Bronchial epithelial cell (primary cell): ENCODE data around the gene SLC6A8. TPM values are rescaled to one million over a fixed set of nuclear protein-coding genes. Genes with fewer than 3 reads are reported as not detected.

ENCODE experiments used
- DNase-seq: peaks from one replicate; pipeline ENCODE4 v3.0.0-alpha.2; 2010; ENCODE audit warnings: low read depth
- FAIRE-seq: peaks from 2 replicates; lab custom pipeline; 2011; peaks lifted over from hg19 to GRCh38; lab: Jason Lieb, UNC
- H3K27me3 ChIP-seq: 2 replicates; pipeline ENCODE4 v1.5.1; 2011; ENCODE audit warnings: low read length; ENCODE audit not compliant: control insufficient read depth, insufficient read depth
- H3K36me3 ChIP-seq: 2 replicates; pipeline ENCODE4 v1.5.1; 2011; ENCODE audit warnings: low read length; ENCODE audit not compliant: control insufficient read depth, insufficient read depth
- H3K4me3 ChIP-seq: 2 replicates; pipeline ENCODE4 v1.5.1; 2011; ENCODE audit warnings: mild to moderate bottlenecking, low read depth, low read length, control low read depth
- CTCF ChIP-seq: IDR thresholded peaks from 2 replicates; pipeline ENCODE4 v1.5.1; 2011; ENCODE audit warnings: mild to moderate bottlenecking, moderate library complexity, low read length, control low read depth, inconsistent platforms; ENCODE audit not compliant: insufficient read depth, severe bottlenecking
- total RNA-seq: library from RNA; depleted of rRNA; stranded (reverse); fragments of >200 nt; gene quantifications from 2 replicates; pipeline ENCODE4 v1.2.1, GENCODE V29; 2014

The SLC6A8 gene
- total RNA-seq, 1 donor from 2014 or later, result 42.4 TPM

GRCh38 chrX:153686711-153687110 is 1.0 kb upstream of the SLC6A8 start:
- Histone ChIP-seq H3K4me3 (peak overlapping the region; percentile 16), H3K27me3 (no peaks in the 10 kb centered on the region), H3K36me3 (peaks cover 3% of the 10 kb centered on the region)
- TF ChIP-seq CTCF, result no peak
- DNase-seq (no peak), FAIRE-seq (no peak)

GRCh38 chrX:153688071-153688470 is 345 bp downstream of the SLC6A8 start:
- H3K4me3 ChIP-seq, result peak overlapping the region; percentile 1
- TF ChIP-seq CTCF, result no peak
- FAIRE-seq, result no peak

GRCh38 chrX:153688506-153688905 is 780 bp downstream of the SLC6A8 start:
- FAIRE-seq (no peak), DNase-seq (no peak)
- no peaks in the 10 kb centered on the region for H3K27me3 ChIP-seq
- H3K4me3 ChIP-seq, result peak overlapping the region; percentile 50
- peaks cover 6% of the 10 kb centered on the region for H3K36me3 ChIP-seq
- TF ChIP-seq CTCF, result no peak

More at GRCh38 chrX:153688071-153688470, 345 bp downstream of the SLC6A8 start:
- peaks cover 5% of the 10 kb centered on the region for H3K36me3 ChIP-seq
- DNase-seq, result no peak
- H3K27me3 ChIP-seq, result no peaks in the 10 kb centered on the region

- H3K4me3 ChIP-seq, result peak overlapping the region; percentile 50
- no peak for DNase-seq
- no peaks in the 10 kb centered on the region for H3K27me3 ChIP-seq
- TF ChIP-seq CTCF, result no peak
- peaks cover 7% of the 10 kb centered on the region for H3K36me3 ChIP-seq
- no peak for FAIRE-seq
Measured at GRCh38 chrX:153688911-153689590, 1.3 kb downstream of the SLC6A8 start.

- no peak for FAIRE-seq
- peak; percentile 46 for DNase-seq
- H3K36me3 ChIP-seq, result peaks cover 7% of the 10 kb centered on the region
- H3K4me3 ChIP-seq, result peak overlapping the region; percentile 50
- no peaks in the 10 kb centered on the region for H3K27me3 ChIP-seq
- TF ChIP-seq CTCF, result peak; percentile 26
Measured at GRCh38 chrX:153689654-153690465, 2.1 kb downstream of the SLC6A8 start.
